Activated CD8-positive, alpha-beta T cell treated with anti-CD3 and anti-CD28 coated beads for 36 hours (primary cell): ENCODE measurements around the gene ADD2. TPM values are rescaled to one million over a fixed set of nuclear protein-coding genes. Genes with fewer than 3 reads are reported as not detected.
"Not testable (repeated sequence)": the region's sequence is repeated elsewhere in the genome, so short reads cannot be mapped to it uniquely, and the experiment has no call there.

Experiments used
- ATAC-seq: fragments of 200-7000 bp; cut with Tn5 transposase; one replicate; pipeline ENCODE4 v1.10.0; 2021; ENCODE audit warnings: mild to moderate bottlenecking, moderate library complexity
- CTCF ChIA-PET: fragments of 350-600 bp; sonication (Branson Sonifier 250); formaldehyde crosslinking; loops from one replicate; lab custom pipeline; 2021; ENCODE audit warnings: antibody characterized with exemption; lab: Charles Lee
- POLR2A ChIA-PET: fragments of 350-600 bp; sonication (Branson Sonifier 250); formaldehyde crosslinking; loops from one replicate; lab custom pipeline; 2021; ENCODE audit warnings: antibody characterized with exemption; lab: Charles Lee
- DNase-seq: peaks from one replicate; pipeline ENCODE4 v3.0.0-alpha.2; 2020
- H3K27ac Mint-ChIP-seq: one replicate; pipeline ENCODE4 v1.8.0; 2021; ENCODE audit warnings: mild to moderate bottlenecking, mixed read lengths
- H3K27me3 Mint-ChIP-seq: one replicate; pipeline ENCODE4 v1.8.0; 2021; ENCODE audit warnings: mixed read lengths
- H3K36me3 Mint-ChIP-seq: one replicate; pipeline ENCODE4 v1.8.0; 2021; ENCODE audit warnings: low read depth, mixed read lengths
- H3K4me1 Mint-ChIP-seq: one replicate; pipeline ENCODE4 v1.8.0; 2021; ENCODE audit warnings: low read depth, mixed read lengths
- H3K4me3 Mint-ChIP-seq: one replicate; pipeline ENCODE4 v1.8.0; 2021; ENCODE audit warnings: mild to moderate bottlenecking, moderate library complexity, mixed read lengths
- H3K9me3 Mint-ChIP-seq: one replicate; pipeline ENCODE4 v1.8.0; 2021; ENCODE audit warnings: mixed read lengths
- CTCF ChIP-seq: fragments of 200-600 bp; IDR thresholded peaks from one replicate; pipeline ENCODE4 v1.8.0; 2022; ENCODE audit warnings: antibody characterized with exemption, mild to moderate bottlenecking
- intact Hi-C: fragments of 100-400 bp; cut with micrococcal nuclease; formaldehyde crosslinking; loops from one replicate; pipeline ENCODE4 v1.10.0; 2022
- total RNA-seq, 2 experiments: library from RNA; stranded (reverse); gene quantifications; one replicate each; pipeline ENCODE4 v1.2.3, GENCODE V29; 2021

ADD2 gene
- total RNA-seq, 2 experiments from 2014 or later = 24.5 to 26.3 TPM

GRCh38 chr2:70626254-70626990 is 141.6 kb downstream of the ADD2 start:
- ATAC-seq = peak; percentile 47
- DNase-seq = peak; percentile 31
- TF ChIP-seq CTCF = no peak
- Mint-ChIP-seq H3K4me1 (no peaks in the 10 kb centered on the region), H3K27ac (no peak overlapping the region), H3K36me3 (no peaks in the 10 kb centered on the region), H3K4me3 (no peak overlapping the region), H3K27me3 (peaks cover 3% of the 10 kb centered on the region), H3K9me3 (no peaks in the 10 kb centered on the region)
- ChIA-PET POLR2A (no interaction called here), CTCF (interaction anchor here (0.9 to 2.3 kb wide), 3 partner anchors 8 to 10 kb away, joined by 3 to 7 read pairs (median 7); no protein-coding TSS in a partner anchor)
- intact Hi-C loops = no loop called here

DNA sequence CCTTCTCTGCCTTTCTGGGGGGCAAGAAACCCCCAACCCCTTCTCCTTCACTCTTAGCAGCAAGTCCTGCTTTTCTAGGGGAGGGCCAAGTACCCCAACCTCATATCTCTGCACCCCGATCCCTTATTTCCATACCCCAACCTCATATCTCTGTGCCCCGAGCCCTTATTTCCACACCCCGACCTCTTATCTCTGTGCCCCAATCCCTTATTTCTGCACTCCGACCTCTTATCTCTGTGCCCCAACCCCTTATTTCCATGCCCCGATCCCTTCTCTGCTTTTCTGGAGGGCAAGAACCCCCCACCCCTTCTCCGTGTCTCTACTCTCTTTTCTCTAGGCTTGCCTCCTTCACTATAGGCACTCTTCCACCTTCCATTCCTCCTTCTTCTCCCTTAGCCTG is 146.5 kb downstream of the ADD2 start:
- ATAC-seq, POLR2A ChIA-PET, H3K27ac Mint-ChIP-seq, H3K4me3 Mint-ChIP-seq, H3K36me3 Mint-ChIP-seq, H3K4me1 Mint-ChIP-seq, H3K9me3 Mint-ChIP-seq, DNase-seq, intact Hi-C loops, CTCF ChIA-PET, H3K27me3 Mint-ChIP-seq: not testable (repeated sequence)

DNA sequence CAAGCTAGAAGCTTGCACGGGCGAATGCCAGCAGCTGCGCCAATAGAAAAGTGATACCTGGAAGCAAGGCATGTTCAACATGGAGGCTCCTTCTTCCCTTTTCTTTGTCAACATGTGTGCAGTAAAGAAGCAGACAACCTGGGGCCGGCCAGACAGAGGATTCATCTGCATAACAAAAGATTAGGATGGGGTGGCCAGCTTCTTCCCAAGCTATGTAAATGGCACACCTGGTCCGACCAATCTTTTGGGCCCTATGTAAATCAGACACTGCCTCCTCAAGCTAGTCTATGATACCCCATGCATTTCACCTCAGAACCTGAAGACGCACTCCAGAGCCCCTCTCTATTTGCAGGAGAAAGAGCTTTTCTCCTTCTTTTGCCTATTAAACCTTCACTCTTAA is 148.0 kb downstream of the ADD2 start:
- H3K36me3 Mint-ChIP-seq = no peaks in the 10 kb centered on the region
- DNase-seq = no peak
- ChIA-PET POLR2A (no interaction called here), CTCF (interaction anchor here (0.8 to 6.4 kb wide), 6 partner anchors 19 to 315 kb away, joined by 3 to 96 read pairs (median 16); no protein-coding TSS in a partner anchor)
- no peak overlapping the region for H3K27ac Mint-ChIP-seq
- intact Hi-C loops = no loop called here
- no peak for ATAC-seq
- peaks cover 5% of the 10 kb centered on the region for H3K27me3 Mint-ChIP-seq
- no peaks in the 10 kb centered on the region for H3K4me1 Mint-ChIP-seq
- no peak overlapping the region for H3K4me3 Mint-ChIP-seq
- TF ChIP-seq CTCF = no peak
- H3K9me3 Mint-ChIP-seq = no peaks in the 10 kb centered on the region

- ChIA-PET CTCF (interaction anchor here (0.8 to 6.4 kb wide), 11 partner anchors 7 to 314 kb away, joined by 3 to 96 read pairs (median 5); no protein-coding TSS in a partner anchor), POLR2A (interaction anchor here (1.0 to 1.2 kb wide), 2 partner anchors 21 to 143 kb away, joined by 3 to 5 read pairs; no protein-coding TSS in a partner anchor)
- H3K4me1 Mint-ChIP-seq = no peaks in the 10 kb centered on the region
- no peaks in the 10 kb centered on the region for H3K9me3 Mint-ChIP-seq
- ATAC-seq (no peak), DNase-seq (no peak)
- H3K27me3 Mint-ChIP-seq = peaks cover 5% of the 10 kb centered on the region
- H3K36me3 Mint-ChIP-seq = no peaks in the 10 kb centered on the region
- TF ChIP-seq CTCF = no peak
- no peak overlapping the region for H3K4me3 Mint-ChIP-seq
- intact Hi-C loops = loop anchor here (10.0 kb wide), 2 partner anchors 64 to 314 kb away; partner anchors contain the start of genes FAM136A and TGFA
- H3K27ac Mint-ChIP-seq = no peak overlapping the region
Observed at GRCh38 chr2:70619167-70619566, 148.8 kb downstream of the ADD2 start.

DNA sequence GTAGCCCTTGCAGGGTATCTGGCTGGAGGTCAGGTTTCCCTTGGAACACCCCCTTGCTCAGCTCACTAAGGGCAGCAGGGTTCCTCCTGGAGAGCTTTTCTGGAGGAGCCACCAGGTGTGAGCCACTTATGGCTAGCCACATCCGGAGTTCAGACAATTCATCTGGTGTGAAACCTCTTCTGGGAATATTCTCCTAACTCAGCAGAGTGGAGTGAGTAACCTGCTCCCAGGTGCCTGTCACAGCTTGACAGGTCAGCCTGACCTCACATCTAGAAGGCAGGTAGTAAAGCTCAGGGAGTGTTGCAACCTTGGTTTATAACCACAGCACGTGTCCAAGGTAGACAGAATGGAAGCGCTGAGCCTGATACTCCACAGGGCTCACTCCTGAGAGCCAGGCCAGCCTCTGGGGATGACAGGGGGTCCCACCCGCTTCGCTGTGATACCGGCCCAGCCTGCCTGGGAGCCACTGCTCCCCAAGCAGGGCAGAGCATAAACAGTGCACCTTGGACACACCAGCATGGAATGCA is 151.8 kb downstream of the ADD2 start:
- H3K4me3 Mint-ChIP-seq = no peak overlapping the region
- H3K4me1 Mint-ChIP-seq = no peaks in the 10 kb centered on the region
- no peak for TF ChIP-seq CTCF
- intact Hi-C loops = loop anchor here (10.0 kb wide), 2 partner anchors 61 to 311 kb away; partner anchors contain the start of genes FAM136A and TGFA
- no peak for ATAC-seq
- no peak overlapping the region for H3K27ac Mint-ChIP-seq
- no peaks in the 10 kb centered on the region for H3K9me3 Mint-ChIP-seq
- ChIA-PET POLR2A (no interaction called here), CTCF (interaction anchor here (0.8 to 6.4 kb wide), 6 partner anchors 17 to 311 kb away, joined by 3 to 96 read pairs (median 14); no protein-coding TSS in a partner anchor)
- DNase-seq = no peak
- no peaks in the 10 kb centered on the region for H3K36me3 Mint-ChIP-seq
- peaks cover 3% of the 10 kb centered on the region for H3K27me3 Mint-ChIP-seq
